ENCODE data around the gene GRP. TPM values are rescaled to one million over a fixed set of nuclear protein-coding genes. Genes with fewer than 3 reads are reported as not detected.

Gene GRP
- total and polyA plus RNA-seq, 10 of the 15 experiments (the other 5 are each of a cell fraction or from before 2014, with no cell fraction given), result not detected

- H3K9me3 ChIP-seq (replicated peaks; ENCODE audit: control insufficient read depth, insufficient read depth, low read length), result no peaks in the 10 kb centered on the region
- ATAC-seq (no peak), FAIRE-seq (no peak), DNase-seq (ENCODE audit: low read depth, low spot score) (no peak)
- no peak overlapping the region for H3K9ac ChIP-seq (ENCODE audit: control insufficient read depth, insufficient read depth, low read length)
- CTCF ChIA-PET, result no interaction called here
- H3K4me1 ChIP-seq (ENCODE audit: control insufficient read depth, insufficient read depth, low read length), result no peaks in the 10 kb centered on the region
- in situ Hi-C loops (cut with MboI), result no loop called here
- WGBS (ENCODE audit: insufficient coverage, insufficient replicate concordance, low lambda C conversion rate, missing lambda C conversion rate), result 21% methylated on average over 4 of the region's 4 CpGs
- no peak overlapping the region for H3K4me2 ChIP-seq (ENCODE audit: control insufficient read depth, insufficient read depth)
- peaks cover 0 to 4% of the 10 kb centered on the region in 2 experiments; a peak in 1 of 4 replicates for H3K27me3 ChIP-seq (replicated peaks in 1 of 2; ENCODE audit: control insufficient read depth in 2 of 2, insufficient read depth in 2 of 2, low read length in 1 of 2)
- no TSS peak for BruUV-seq (replicated peaks)
- no peaks in the 10 kb centered on the region for H3K79me2 ChIP-seq (ENCODE audit: control insufficient read depth, insufficient read depth, low read length)
- TF ChIP-seq ZBTB4 (CRISPR knock-in tag; IDR thresholded peaks at IDR 0.05) (no peak), NFXL1 (IDR thresholded peaks at IDR 0.05; ENCODE audit: borderline replicate concordance) (no peak), ZBTB11 (CRISPR knock-in tag; IDR thresholded peaks at IDR 0.05) (no peak), CEBPZ (IDR thresholded peaks at IDR 0.05; ENCODE audit: low read depth, low read length) (no peak), RB1 (IDR thresholded peaks at IDR 0.05; ENCODE audit: borderline replicate concordance) (no peak), NRF1 (conservative IDR thresholded peaks at IDR 0.05; ENCODE audit: low read depth, low read length) (no peak), CBFB (IDR thresholded peaks at IDR 0.05; ENCODE audit: low read depth) (no peak), BCL11A (IDR thresholded peaks at IDR 0.05; ENCODE audit: low read depth, low read length) (no peak), CBX3 (IDR thresholded peaks at IDR 0.05; ENCODE audit: borderline replicate concordance, low read depth) (no peak), IRF3 (IDR thresholded peaks at IDR 0.05) (no peak)
- H3K27ac ChIP-seq (ENCODE audit: control insufficient read depth, insufficient read depth), result no peak overlapping the region
- H4K20me1 ChIP-seq (ENCODE audit: control insufficient read depth, insufficient read depth), result no peaks in the 10 kb centered on the region
- no peak overlapping the region for H3K4me3 ChIP-seq
- SMC1A ChIA-PET (ENCODE audit: uncharacterized antibody, unreplicated experiment), result no interaction called here
- RAD21 ChIA-PET (ENCODE audit: unreplicated experiment), result no interaction called here
- POLR2A ChIA-PET, result no interaction called here
- no peaks in the 10 kb centered on the region for H3K36me3 ChIP-seq (ENCODE audit: control insufficient read depth in 2 of 2, insufficient read depth in 2 of 2, low read length in 1 of 2)
- intact Hi-C loops (cut with micrococcal nuclease; ENCODE audit: unreplicated experiment), result loop anchor here (10.0 kb wide), 1 partner anchor 578 kb away; no protein-coding TSS in a partner anchor
- no peak overlapping the region for H2AFZ ChIP-seq (ENCODE audit: control insufficient read depth, low read depth, low read length)
Observed at GRCh38 chr18:59246796-59247195, 26.8 kb downstream of the GRP start.
